MM.1S (cell line): ENCODE data around the gene PER2.

ENCODE experiments used
- DNase-seq: peaks from one replicate; pipeline ENCODE4 v3.0.0-alpha.2; 2015
- H2AFZ ChIP-seq: fragments of 300-600 bp; sonication (generic); 2 replicates; pipeline ENCODE4 v1.6.0; 2016; ENCODE audit warnings: antibody characterized with exemption, low read length
- H3F3A ChIP-seq: fragments of 300-600 bp; sonication (generic); 2 replicates; pipeline ENCODE4 v1.6.1; 2016; ENCODE audit warnings: mild to moderate bottlenecking, antibody characterized with exemption, low read length, moderate library complexity, mixed read lengths; ENCODE audit not compliant: insufficient read depth
- H3K27ac ChIP-seq: fragments of 300-600 bp; sonication (generic); 2 replicates; pipeline ENCODE4 v1.5.1; 2016; ENCODE audit warnings: mild to moderate bottlenecking, low read length
- H3K27me3 ChIP-seq: fragments of 300-600 bp; sonication (generic); replicated peaks from 2 replicates; pipeline ENCODE4 v1.6.0; 2016; ENCODE audit warnings: low read length; ENCODE audit not compliant: insufficient read depth
- H3K36me3 ChIP-seq: fragments of 300-600 bp; sonication (generic); replicated peaks from 2 replicates; pipeline ENCODE4 v1.6.1; 2016; ENCODE audit warnings: mild to moderate bottlenecking, low read length, mixed read lengths; ENCODE audit not compliant: insufficient read depth
- H3K4me1 ChIP-seq: fragments of 300-600 bp; sonication (generic); 2 replicates; pipeline ENCODE4 v1.6.1; 2016; ENCODE audit warnings: low read length, mixed read lengths
- H3K4me2 ChIP-seq: fragments of 300-600 bp; sonication (generic); 2 replicates; pipeline ENCODE4 v1.6.0; 2016; ENCODE audit warnings: low read depth, low read length
- H3K4me3 ChIP-seq: fragments of 300-600 bp; sonication (generic); 2 replicates; pipeline ENCODE4 v1.5.1; 2016; ENCODE audit warnings: low read length, mixed read lengths
- H3K79me2 ChIP-seq: fragments of 300-600 bp; sonication (generic); 2 replicates; pipeline ENCODE4 v1.6.1; 2016; ENCODE audit warnings: mixed run types, low read length, mixed read lengths
- H3K9ac ChIP-seq: fragments of 300-600 bp; sonication (generic); 2 replicates; pipeline ENCODE4 v1.6.1; 2016; ENCODE audit warnings: low read length, mixed read lengths
- H3K9me2 ChIP-seq: fragments of 300-600 bp; sonication (generic); replicated peaks from 2 replicates; pipeline ENCODE4 v1.6.1; 2016; ENCODE audit warnings: mild to moderate bottlenecking, low read length, mixed read lengths; ENCODE audit not compliant: insufficient read depth
- H3K9me3 ChIP-seq: fragments of 300-600 bp; sonication (generic); replicated peaks from 2 replicates; pipeline ENCODE4 v1.6.1; 2016; ENCODE audit warnings: mild to moderate bottlenecking, low read length, mixed read lengths; ENCODE audit not compliant: insufficient read depth
- H4K20me1 ChIP-seq: fragments of 300-600 bp; sonication (generic); 2 replicates; pipeline ENCODE4 v1.6.1; 2016; ENCODE audit warnings: mild to moderate bottlenecking, low read length, moderate library complexity, mixed read lengths; ENCODE audit not compliant: insufficient read depth
- EZH2 ChIP-seq: fragments of 300-600 bp; sonication (generic); optimal IDR thresholded peaks from 2 replicates; pipeline ENCODE3; 2017; ENCODE audit warnings: low read depth, mild to moderate bottlenecking, antibody characterized with exemption, low read length, mixed read lengths
- EZH2phosphoT487 ChIP-seq: fragments of 300-600 bp; sonication (generic); IDR thresholded peaks from 2 replicates; pipeline ENCODE4 v1.6.1; 2018; ENCODE audit warnings: antibody characterized with exemption, low read length
- TF ChIP-seq, protein P1 (sequence below): fragments of 300-600 bp; sonication (generic); IDR thresholded peaks from 2 replicates; pipeline ENCODE4 v1.5.1; 2016; ENCODE audit warnings: antibody characterized with exemption, low read length, mixed read lengths

Gene PER2

DNA sequence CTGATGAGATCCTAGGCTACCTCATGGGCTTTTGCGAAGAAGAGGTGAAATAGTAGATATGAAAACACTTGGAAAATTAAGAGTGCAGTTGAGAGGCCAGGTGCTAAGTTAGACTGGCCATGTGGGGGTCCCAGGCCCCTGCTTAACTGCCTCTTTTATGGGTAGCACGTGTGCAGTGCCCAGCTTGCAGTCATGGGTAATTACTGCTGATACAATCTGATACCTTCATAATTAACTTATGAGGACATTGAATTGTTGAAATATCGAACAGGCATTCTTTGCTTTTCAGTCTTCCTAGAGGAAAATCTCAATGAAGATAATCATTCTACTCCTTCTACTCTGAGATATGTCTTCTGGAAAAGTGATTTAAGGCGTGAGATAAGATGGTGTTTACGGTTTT is 43.5 kb upstream of the PER2 start:
- no peak for DNase-seq
- no peaks in the 10 kb centered on the region for H3K4me1 ChIP-seq
- no peaks in the 10 kb centered on the region for H3F3A ChIP-seq
- H2AFZ ChIP-seq: no peak overlapping the region
- H3K27ac ChIP-seq: no peak overlapping the region
- no peaks in the 10 kb centered on the region for H3K9me2 ChIP-seq
- no peaks in the 10 kb centered on the region for H3K9me3 ChIP-seq
- H3K4me3 ChIP-seq: no peak overlapping the region
- H3K79me2 ChIP-seq: no peaks in the 10 kb centered on the region
- TF ChIP-seq EZH2 (no peak), EZH2phosphoT487 (no peak)
- TF ChIP-seq, protein P1, sequence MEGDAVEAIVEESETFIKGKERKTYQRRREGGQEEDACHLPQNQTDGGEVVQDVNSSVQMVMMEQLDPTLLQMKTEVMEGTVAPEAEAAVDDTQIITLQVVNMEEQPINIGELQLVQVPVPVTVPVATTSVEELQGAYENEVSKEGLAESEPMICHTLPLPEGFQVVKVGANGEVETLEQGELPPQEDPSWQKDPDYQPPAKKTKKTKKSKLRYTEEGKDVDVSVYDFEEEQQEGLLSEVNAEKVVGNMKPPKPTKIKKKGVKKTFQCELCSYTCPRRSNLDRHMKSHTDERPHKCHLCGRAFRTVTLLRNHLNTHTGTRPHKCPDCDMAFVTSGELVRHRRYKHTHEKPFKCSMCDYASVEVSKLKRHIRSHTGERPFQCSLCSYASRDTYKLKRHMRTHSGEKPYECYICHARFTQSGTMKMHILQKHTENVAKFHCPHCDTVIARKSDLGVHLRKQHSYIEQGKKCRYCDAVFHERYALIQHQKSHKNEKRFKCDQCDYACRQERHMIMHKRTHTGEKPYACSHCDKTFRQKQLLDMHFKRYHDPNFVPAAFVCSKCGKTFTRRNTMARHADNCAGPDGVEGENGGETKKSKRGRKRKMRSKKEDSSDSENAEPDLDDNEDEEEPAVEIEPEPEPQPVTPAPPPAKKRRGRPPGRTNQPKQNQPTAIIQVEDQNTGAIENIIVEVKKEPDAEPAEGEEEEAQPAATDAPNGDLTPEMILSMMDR: no peak
- no peak overlapping the region for H3K9ac ChIP-seq
- H4K20me1 ChIP-seq: no peaks in the 10 kb centered on the region
- H3K36me3 ChIP-seq: no peaks in the 10 kb centered on the region; the same call in 1 of the 2 replicates
- no peak overlapping the region for H3K4me2 ChIP-seq
- no peaks in the 10 kb centered on the region for H3K27me3 ChIP-seq

DNA sequence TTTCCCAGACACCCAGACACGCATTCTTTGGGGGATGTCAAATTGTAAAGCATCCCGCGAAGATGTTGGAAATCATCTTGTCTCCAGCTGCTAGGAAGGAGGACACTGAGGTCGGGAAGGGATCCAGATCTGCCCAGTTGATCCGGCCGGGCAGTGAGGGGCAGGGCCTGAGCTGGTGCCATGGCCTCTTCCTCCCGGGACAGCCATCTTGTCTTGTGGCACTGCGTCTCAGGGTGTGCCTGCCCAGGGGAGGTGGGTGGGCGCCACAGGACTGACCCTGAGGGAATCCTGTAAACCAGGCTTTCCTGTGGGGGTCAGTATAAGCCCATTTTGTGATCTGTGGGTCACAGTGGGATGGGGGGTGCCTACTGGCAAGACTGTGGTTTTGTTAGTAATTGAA is 42.0 kb upstream of the PER2 start:
- no peak for DNase-seq
- no peak overlapping the region for H3K4me3 ChIP-seq
- H3K27me3 ChIP-seq: no peaks in the 10 kb centered on the region
- H3K9me2 ChIP-seq: no peaks in the 10 kb centered on the region
- no peaks in the 10 kb centered on the region for H3K4me1 ChIP-seq
- H3K9ac ChIP-seq: no peak overlapping the region
- no peak overlapping the region for H3K4me2 ChIP-seq
- no peaks in the 10 kb centered on the region for H4K20me1 ChIP-seq
- no peak overlapping the region for H3K27ac ChIP-seq
- H3K9me3 ChIP-seq: no peaks in the 10 kb centered on the region
- no peaks in the 10 kb centered on the region; the same call in 1 of the 2 replicates for H3K36me3 ChIP-seq
- TF ChIP-seq, protein P1: no peak
- TF ChIP-seq EZH2phosphoT487: no peak
- no peak for TF ChIP-seq EZH2
- H2AFZ ChIP-seq: no peak overlapping the region
- H3F3A ChIP-seq: no peaks in the 10 kb centered on the region
- no peaks in the 10 kb centered on the region for H3K79me2 ChIP-seq

DNA sequence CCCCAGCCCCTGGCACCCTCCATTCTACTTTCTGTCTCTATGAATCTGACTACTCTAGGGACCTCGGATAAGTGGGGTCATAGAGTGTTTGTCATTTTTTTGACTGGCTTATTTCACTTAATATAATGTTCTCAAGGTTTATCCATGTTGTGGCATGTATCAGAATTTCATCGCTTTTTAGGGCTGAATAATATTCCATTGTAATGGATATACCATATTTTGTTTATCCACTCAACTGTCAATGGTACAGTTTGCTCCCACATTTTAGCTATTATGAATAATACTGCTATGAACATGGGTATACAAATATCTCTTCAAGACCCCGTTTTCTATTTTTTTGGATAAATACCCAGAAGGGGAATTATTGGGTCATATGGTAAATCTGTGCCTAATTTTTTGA is 39.3 kb upstream of the PER2 start:
- Histone ChIP-seq H3F3A (no peaks in the 10 kb centered on the region), H3K9me3 (no peaks in the 10 kb centered on the region), H3K9ac (no peak overlapping the region), H3K4me3 (no peak overlapping the region), H4K20me1 (no peaks in the 10 kb centered on the region), H3K4me1 (no peaks in the 10 kb centered on the region), H3K36me3 (no peaks in the 10 kb centered on the region; the same call in 1 of the 2 replicates), H2AFZ (no peak overlapping the region), H3K27ac (no peak overlapping the region), H3K4me2 (no peak overlapping the region), H3K27me3 (no peaks in the 10 kb centered on the region), H3K9me2 (no peaks in the 10 kb centered on the region), H3K79me2 (no peaks in the 10 kb centered on the region)
- TF ChIP-seq, protein P1: no peak
- TF ChIP-seq EZH2: no peak
- TF ChIP-seq EZH2phosphoT487: no peak
- no peak for DNase-seq
